NOMO-1 (cell line): ENCODE measurements around the gene RBFOX2.

Experiments used
- DNase-seq, 2 experiments: peaks; one replicate each; lab custom pipeline; 2025; ENCODE audit not compliant: unreplicated experiment in 2 of 2; lab: John Stamatoyannopoulos, UW

RBFOX2 gene

GRCh38 chr22:35984183-35985175 lies 44.1 kb downstream of the RBFOX2 start:
- DNase-seq = peak in 1 of 2 experiments; percentile 5

- no peak for DNase-seq
Measured at GRCh38 chr22:35981900-35982299, 46.7 kb downstream of the RBFOX2 start.

- DNase-seq = no peak
Measured at GRCh38 chr22:35978889-35979288, 49.7 kb downstream of the RBFOX2 start.

GRCh38 chr22:35978201-35978600 lies 50.4 kb downstream of the RBFOX2 start:
- no peak for DNase-seq

- DNase-seq = no peak
Measured at GRCh38 chr22:35977136-35977535, 51.5 kb downstream of the RBFOX2 start.

- no peak for DNase-seq
Measured at GRCh38 chr22:35973388-35973787, 55.2 kb downstream of the RBFOX2 start.

- no peak for DNase-seq
Measured at GRCh38 chr22:35972559-35972958, 56.1 kb downstream of the RBFOX2 start.

GRCh38 chr22:35971456-35972119 lies 57.0 kb downstream of the RBFOX2 start:
- no peak for DNase-seq

GRCh38 chr22:35970616-35971455 lies 57.8 kb downstream of the RBFOX2 start:
- DNase-seq = no peak

GRCh38 chr22:35967046-35967397 lies 61.6 kb downstream of the RBFOX2 start:
- DNase-seq = no peak

- no peak for DNase-seq
Measured at GRCh38 chr22:35966314-35967045, 62.1 kb downstream of the RBFOX2 start.

GRCh38 chr22:35963237-35963810 lies 65.3 kb downstream of the RBFOX2 start:
- no peak for DNase-seq

GRCh38 chr22:35961480-35962295 lies 66.9 kb downstream of the RBFOX2 start:
- DNase-seq = no peak

- DNase-seq = no peak
Measured at GRCh38 chr22:35960854-35961253, 67.8 kb downstream of the RBFOX2 start.

- no peak for DNase-seq
Measured at GRCh38 chr22:35959121-35959800, 69.4 kb downstream of the RBFOX2 start.

GRCh38 chr22:35958334-35958733 lies 70.3 kb downstream of the RBFOX2 start:
- no peak for DNase-seq

- DNase-seq = no peak
Measured at GRCh38 chr22:35957589-35957988, 71.0 kb downstream of the RBFOX2 start.

- no peak for DNase-seq
Measured at GRCh38 chr22:35956850-35957249, 71.8 kb downstream of the RBFOX2 start.

GRCh38 chr22:35955546-35955945 lies 73.1 kb downstream of the RBFOX2 start:
- no peak for DNase-seq
